Stimulated activated naive CD8-positive, alpha-beta T cell treated with anti-CD3 and anti-CD28 coated beads, Interleukin-15, Interleukin-2, amounts not matched to agents 100 U/mL and 50 U/mL, for 24 hours (primary cell): ENCODE results near the gene GGCX.
"Not testable (repeated sequence)": the region's sequence is repeated elsewhere in the genome, so short reads cannot be mapped to it uniquely, and the experiment has no call there.

Source experiments
- ATAC-seq: fragments of 150-1000 bp; cut with Tn5 transposase; one replicate; pipeline ENCODE4 v1.10.0; 2021
- DNase-seq: peaks from one replicate; pipeline ENCODE4 v3.0.0; 2021

GGCX gene

DNA sequence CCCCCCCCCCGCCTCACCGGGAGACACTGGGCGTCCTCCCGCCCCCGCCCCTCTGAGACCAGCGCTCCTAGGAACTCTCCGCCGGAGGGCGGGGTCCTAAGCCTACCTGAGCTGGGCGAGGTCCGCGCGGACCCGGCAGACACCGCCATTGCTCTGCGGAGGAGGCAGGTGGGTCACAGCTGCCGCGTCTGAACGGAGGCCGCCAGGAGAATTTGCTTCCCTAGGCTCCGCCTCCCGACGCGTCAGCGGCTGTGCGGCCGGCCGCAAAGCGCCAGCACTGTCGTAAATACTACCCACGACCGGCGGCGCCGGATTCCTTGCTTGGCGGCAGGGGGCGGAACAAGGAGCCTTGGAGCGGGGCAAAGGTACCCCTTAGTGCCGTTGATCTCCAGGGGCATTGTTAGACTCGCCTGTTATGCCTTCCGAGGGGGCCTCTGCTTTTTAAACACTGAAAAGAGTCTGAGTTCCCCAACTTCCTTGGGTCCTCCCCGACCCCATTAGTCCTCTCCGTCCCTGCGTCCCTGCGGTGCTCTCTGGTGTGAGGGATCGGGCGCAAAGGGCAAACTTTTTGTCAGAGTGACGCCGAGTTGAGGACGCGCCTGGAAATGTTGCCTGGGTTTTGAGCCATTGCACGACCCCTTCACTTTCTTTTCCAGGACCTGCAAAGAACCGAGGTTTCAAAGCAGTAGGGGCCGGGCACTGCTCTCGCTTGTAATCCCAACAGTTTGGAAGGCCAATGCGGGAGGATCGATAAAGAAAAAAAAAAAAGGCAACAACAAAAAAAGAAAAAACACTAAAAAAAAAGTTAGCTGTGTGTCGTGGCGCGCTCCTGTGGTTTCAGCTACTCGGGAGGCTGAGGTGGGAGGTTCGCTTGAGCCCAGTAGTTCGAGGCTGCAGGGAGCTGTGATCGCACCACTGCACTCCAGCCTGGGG is at the start of gene GGCX:
Gene GGCX (minus strand): TSS at position 214 of the 933 bp plus-strand sequence. CDS start 65 bp downstream, at position 149.
- DNase-seq = peak; percentile 96

DNA sequence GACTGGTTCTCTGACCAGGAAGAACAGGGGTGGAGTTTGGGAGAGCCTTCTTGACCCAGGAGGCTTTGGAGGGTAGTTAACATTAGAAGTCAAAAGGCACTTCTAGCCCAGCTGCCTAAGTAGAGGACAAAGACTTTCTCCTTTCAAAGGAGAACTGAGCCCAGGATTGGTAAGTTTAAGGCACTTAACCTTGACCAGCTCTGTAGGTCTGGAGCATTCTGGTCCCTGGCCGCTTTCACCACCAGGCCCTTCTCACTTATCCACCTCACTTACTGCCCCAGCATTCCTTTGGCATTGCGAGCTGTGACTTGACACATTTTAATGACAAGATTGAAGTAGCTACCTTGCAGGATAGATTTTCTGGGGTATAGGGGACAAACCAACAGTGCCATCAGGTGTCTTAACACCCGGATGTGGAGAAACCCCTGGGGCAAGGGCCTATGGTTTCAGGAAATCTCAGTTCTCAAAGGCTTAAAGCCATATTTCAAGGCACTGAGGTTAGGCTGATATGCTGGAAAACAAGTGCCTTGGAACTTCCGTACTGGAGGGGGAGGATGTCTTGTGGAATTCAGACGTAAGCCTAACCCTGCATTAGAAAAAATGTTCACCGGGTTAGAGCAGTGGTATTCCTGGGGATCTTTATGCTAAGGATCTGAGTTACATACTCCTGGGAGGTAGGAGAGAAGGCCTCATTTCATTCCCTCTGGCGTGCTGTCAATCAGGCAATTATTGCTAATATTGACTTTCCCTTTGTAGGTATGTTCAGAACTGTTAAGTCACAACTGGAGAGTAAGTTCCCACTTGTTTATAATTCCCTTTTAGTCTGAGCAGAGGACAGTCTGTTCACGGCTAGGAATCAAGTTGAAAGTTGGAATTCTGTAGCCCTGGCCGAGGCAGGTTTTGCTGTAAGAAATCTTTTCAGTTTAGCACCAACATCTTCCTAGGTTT is 46.2 kb upstream of the GGCX start:
- ATAC-seq (no peak), DNase-seq (no peak)

More for the DNA sequence above, at the start of gene GGCX:
- ATAC-seq = peak; percentile 96

DNA sequence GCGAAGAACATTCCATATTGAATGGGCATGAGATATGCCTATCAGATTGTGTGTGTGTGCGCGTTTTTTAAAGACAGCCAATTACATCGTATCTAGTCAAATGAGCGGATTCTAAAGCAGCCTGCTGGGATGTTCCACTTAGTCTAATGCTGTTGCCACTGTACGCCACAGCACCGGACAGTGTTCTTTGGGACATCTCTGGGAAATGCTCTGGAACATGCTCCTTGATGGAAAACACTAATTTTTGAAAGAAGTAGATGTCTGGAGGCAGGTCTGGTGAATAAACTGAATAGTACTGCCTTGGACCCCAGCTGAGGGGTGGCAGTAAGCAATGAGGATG is 44.8 kb upstream of the GGCX start:
- ATAC-seq (no peak), DNase-seq (no peak)

DNA sequence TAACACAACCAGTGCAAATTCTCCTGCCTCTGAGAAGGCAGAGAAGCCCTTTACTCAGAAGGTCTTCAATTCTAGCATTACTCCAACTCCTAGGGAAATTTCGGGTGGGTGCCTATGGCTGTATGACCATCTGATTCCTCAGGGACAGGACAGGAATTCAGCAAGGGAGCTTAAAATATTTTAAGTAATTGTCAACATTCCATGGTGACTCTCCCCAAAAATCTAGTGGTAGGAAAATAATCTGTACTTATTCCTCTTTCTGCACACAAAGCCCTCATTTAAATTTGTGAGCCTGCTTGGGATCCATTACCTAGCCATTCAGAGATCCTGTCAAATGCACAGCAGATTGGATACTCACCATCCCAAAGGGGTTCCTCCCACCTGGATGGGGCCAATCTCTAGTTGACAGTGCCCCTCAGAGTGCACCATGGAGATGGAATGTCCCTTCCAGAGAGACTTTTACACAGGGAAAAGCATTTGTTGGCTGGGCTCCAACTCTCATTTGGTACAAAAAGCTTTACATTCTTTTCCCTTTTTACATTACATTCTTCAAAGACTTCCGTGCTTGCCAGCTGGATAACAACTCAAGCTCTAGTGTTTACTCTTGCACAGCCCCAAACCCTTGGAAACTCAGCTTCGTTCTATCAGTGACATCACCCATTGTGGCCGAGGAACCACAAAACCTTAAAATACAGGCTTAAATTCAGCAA is 44.3 kb upstream of the GGCX start:
- DNase-seq (no peak), ATAC-seq (no peak)

DNA sequence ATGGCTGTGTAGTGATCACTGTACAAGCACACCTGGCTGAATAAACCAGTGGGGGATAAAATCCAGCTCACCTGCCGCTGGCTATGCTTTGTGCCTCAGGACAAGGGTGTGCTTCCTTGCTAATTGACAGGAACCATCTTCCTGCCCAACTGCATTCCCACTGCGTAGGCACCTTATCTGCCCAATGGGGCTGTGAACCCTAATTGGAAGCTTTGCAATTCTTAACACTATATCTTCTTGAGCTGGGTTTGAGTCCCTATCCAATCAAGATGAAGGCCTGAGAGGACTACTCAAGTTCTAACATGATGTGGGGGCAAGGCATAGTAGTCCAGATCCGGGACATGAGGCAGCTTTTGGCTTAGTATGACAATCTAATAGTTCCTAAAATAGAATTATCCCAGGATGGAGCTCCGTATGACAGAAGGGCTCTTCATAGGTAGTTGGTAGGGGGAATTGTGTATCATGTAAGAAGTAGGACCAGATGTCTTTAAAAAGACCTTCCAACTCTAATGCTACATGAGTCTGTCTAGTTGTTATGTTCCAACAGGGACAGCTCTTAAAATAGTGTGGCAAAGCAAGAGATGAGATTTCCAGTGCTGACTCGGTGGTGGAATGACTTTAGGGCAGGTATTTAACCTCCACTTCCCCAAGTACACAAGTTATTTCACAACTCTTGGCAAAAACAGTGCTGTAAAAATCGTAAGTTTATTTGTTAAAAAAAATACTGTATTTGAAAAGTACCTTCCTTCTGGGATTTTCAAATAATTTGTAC is 43.5 kb upstream of the GGCX start:
- ATAC-seq = no peak
- DNase-seq = no peak

DNA sequence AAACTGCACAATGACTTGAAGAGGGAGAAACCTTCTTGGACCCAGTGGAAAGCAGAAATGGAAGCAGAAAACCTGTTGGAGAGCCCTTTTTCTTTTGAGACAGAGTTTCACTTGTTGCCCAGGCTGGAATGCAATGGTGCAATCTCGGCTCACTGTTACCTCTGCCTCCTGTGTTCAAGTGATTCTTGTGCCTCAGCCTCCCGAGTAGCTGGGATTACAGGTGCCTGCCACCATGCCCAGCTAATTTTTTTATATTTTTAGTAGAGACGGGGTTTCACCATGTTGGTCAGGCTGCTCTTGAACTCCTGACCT is 42.8 kb upstream of the GGCX start:
- not testable (repeated sequence) for ATAC-seq

DNA sequence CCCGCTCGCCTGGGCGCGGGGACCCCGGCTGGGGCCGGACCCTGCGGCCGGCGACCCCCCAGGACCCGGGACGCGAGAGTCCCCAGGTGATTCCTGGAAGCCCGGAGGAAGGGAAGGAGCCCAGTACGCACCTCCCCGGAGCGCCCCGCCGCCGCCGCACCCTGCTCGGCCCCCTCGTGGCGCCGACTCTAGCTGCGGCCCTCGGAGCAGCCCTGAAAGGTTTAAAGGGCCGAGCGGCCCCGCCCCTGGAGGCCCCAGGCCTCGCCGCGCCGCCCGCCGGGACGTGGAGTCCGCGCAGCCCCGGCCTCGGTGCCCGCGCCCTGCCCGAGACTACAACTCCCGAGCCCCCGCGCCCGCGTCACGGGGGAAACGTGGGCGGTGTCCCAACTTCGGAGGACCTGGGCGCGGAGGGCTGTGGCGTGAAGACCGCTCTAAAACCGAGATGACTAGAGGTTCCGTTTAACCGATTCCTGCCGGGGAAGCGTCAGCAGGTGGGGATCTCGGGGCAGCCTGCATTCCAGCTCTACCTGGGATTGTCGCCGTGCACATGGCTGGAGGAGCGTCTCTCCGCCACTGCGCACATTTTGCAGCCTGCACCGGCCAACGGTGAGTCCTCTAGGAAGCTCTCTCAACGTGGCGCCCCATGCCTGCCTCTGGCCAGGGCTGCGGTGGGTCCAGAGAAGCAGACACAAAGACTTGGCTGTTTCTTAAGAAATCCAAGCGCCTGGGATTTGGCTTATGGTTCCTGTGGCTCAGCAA is 41.4 kb upstream of the GGCX start, which contains the start of gene TMEM150A:
Gene TMEM150A (minus strand): TSS at position 223 of the 759 bp plus-strand sequence. CDS start 750 bp downstream, outside the sequence.
- DNase-seq (peak; percentile 91), ATAC-seq (peak; percentile 95)

More for the DNA sequence above, 42.8 kb upstream of the GGCX start:
- DNase-seq = not testable (repeated sequence)

DNA sequence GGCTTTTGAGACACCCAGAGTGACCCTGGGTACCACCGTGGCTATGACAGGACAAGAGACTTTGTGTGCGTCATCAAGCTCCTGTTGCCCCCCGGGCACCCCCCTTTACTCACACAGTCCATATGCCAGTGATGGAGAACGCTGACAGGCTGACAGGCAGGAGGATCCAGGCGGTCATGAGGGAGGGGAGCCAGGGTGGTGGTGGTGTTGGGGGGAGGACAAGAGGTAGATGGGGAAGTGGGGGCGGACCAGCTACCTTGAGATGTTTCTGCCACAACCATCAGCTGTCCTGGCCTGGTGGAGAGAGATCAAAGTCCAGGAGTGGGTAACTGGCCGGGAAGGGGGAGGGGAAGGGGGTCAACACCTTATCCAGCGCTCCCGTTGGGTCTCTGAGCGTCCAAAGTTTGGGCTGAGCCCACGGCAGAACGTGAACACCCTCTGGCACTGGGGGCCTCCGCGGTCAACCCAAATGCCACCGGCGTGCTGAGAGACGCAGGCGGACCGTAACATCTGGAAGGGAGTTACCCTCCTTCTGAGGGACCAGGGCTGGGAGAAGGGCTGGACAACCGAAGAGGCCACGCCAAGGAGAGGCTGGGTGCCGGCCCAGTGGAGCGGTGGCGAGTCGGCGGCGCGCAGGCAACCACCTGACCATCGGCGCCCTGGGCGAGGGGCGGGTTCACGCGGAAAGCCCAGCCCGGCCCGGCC is 40.6 kb upstream of the GGCX start:
- peak; percentile 7 for ATAC-seq
- DNase-seq = no peak

DNA sequence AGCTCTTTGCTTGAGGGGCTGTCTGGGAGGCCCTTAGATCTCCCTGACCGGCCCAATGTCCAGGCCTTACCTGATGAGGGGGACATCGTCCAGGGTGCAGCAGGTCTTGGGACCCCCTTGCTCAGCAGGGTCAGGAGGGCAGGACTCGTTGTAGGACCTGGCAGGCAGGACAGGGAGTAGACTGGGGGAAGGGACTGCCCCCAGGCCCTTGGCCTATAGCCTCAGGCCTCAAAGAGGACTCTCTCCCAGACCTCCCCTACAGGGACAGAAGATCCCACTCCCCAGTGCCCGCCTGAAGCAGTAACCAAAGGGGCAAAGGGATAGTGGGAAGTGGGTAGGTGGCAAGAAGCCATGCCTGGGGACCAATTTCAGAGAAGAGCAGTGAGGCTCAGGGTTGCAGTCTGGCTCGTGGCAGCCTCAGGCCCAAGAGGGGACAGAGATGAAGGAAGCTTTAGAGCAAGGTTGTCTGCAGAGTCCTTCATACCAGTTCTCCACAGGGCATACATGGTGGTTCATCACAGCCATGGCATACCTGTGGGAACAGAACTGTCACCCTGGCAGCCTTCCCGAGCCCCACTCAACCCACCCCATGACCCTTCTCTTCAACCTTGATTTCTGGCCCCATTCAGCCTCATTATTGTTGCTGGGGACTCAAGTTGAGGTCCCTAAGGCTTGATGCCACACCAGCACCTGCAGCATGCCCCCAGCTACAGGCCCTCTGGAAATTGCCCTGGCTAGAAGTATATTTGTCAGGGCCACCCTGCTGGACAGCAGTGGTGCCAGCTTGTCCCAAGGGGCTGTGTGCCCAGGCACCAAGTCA is 39.9 kb upstream of the GGCX start:
- ATAC-seq (no peak), DNase-seq (no peak)

DNA sequence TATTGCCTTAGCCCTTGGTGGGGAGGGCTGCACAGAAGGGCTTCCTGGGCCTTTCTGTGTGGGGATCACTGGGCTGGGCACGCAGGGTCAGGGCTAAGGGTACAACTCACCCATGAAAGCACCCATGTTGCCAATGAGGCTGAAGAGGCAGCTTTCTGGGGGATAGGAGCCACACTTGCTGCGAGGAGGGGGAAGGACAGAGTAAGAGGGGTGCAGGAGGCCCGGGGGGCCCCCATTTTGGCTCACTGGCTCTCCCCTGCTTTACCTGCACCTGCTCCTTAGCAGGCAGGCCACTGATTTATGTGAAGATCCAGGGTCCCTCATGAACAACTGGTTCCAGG is 38.9 kb upstream of the GGCX start:
- no peak for DNase-seq

DNA sequence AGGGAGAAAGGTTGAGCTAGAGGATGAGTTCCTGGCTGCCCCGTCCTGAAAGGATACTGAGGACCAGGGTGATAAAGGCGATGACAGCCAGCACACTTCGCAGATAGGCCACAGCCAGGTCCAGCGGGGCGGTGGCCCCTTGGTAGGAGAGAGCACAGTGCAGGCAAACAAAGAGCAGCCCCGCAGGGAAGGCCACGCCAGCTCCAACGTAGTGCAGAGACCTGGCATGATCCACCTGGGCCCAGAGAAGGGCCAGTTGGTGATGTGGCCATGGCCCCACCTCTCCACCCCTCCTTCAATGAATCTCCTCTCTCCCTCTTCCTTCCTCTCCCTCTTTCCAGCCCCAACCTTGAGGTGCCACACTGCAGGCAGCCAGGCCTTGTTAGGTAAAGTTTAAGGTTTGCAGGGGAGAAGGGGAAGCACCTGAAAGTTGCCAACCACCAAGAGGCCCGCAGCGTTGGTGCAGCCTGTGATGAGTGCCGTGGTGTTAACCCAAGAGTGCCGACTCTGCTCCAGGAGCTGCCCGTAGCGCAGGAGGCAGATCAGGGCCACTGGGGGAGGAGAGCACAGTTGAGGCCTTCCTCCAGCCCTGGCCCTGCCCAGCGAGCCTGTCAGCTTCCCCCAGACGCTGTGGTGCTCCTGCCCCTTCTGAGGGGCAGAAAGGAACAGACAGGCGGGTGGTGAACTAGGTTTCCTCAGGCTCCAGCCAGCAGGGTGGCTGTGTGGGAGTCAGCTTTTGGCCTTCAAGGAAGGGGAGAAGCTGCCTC is 38.4 kb upstream of the GGCX start:
- DNase-seq (no peak), ATAC-seq (no peak)

More for the DNA sequence above, 38.9 kb upstream of the GGCX start:
- no peak for ATAC-seq

DNA sequence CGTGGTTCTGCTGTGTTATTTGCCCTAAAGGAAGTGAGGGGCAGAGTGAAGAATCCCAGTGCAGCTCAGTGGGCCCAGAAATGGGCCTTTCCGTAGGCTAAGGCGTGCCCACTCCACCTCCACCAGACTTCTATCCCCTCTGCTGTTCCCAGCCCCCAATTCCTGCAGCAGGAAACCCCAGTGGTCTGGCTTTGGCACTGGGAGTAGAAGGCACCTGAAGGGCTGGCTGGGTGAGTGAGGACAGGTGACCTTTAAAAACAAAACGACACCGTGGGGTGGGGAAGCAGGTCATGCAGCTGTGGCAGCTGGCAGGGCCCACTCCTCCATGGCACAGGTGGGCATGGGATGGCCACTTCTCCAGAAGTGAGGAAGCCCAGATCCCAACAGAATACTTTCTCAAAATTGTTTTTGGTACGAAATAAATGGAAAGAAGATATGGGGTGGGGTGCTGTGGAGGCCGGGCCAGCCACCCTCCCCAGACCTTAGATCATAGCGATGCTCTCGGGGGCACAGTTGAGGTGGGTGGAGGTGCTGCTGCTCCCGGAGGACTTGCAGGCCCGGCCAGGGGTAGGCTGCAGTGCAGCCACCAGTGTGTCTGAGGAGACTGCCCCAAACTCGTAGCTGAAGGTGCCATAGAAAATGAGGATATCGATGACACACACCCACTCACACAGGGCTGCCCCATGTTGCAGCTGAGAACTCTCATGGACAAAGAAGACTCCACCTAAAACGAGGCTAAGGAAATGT is 37.5 kb upstream of the GGCX start:
- ATAC-seq = no peak
- no peak for DNase-seq

DNA sequence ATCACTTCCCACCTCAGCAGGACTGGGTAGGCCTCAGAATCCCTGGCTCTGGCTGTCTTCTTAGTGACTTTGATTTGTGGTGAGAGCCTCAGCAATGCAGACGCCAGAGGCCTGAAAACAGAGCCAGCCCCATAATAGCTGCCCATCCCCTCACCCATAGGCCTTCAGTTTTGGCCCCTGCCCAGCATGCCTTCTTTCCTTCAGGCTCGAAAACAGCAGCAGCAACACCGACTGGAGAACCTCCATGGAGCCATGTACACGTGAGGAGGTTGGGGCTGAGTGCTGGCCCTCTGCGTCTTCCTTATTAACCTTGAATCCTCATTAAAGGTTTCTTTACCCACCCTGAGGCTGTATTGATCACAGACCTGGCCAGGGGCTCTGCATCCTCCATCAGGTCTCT is 35.9 kb upstream of the GGCX start:
- no peak for DNase-seq
- ATAC-seq = no peak

DNA sequence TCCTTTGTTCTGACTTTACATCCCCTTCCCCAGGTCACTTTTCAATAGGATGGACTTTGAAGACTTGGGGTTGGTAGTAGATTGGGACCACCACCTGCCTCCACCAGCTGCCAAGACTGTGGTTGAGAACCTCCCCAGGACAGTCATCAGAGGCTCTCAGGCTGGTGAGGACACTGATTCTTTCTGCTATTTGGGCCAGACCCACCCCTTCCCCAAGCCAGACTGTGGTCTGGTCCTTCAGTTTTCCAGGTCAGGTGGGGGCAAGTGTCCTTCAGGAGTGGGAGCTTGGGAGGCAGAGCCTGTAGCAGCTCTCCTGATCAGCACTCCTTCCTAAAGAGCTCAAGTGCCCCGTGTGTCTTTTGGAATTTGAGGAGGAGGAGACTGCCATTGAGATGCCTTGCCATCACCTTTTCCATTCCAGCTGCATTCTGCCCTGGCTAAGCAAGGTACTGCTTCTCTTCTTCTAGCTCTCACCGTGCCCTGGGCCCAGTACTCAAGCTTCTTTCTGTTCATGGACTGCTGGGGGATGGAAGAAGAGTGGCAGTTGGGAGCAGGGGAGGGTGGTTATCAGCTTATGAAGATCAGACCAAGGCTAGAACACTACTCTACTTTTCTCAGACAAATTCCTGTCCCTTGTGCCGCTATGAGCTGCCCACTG is 35.3 kb upstream of the GGCX start:
- no peak for ATAC-seq
- no peak for DNase-seq

DNA sequence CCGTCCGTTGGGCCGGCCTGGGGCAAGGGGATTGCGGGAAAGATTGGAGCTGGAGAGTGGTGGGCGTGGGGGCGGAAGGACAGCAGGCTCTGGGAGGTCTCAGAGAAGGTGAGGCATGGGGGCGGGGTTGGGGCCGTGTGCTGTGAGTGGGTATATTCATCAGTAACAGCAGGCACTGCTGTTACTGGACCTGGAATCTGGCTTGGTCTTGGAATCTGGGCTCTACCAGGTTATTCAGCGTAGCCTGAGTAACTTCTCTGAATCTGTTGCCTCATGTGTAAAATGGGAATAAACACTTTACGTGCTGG is 34.7 kb upstream of the GGCX start:
- DNase-seq = peak; percentile 46
- ATAC-seq = peak; percentile 5

DNA sequence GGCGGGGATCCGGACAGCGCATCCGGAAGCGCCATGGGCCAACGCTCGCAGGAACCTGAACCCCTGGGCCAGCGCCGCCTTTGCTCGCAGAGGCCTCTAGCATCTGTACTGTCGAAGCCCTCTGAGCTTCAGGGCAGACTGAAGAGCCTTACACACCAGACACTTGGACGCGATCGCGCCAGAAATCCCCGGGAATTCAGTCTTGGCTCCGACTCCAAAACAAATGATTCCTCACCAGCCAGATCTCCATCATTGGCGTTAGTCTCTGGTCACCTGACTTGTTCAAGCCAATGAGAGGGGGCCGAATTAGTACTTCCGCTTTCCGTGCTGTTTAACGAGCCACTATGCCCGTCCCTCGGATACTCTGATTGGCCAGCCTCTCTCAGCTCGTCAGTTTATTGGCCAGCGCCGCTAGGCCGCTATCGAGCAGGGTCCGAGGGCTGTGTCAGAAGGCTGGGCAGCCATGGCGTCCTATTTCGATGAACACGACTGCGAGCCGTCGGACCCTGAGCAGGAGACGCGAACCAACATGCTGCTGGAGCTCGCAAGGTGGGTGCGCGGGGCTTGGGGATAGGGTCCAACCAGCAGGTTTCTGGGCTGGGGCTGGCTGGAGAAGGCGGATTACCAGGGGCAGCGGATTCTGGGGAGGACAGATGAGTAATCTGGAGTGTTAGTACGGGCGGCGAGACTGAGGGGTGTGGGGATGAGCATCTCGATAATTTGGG is 34.2 kb upstream of the GGCX start, which contains the start of gene RNF181:
Gene RNF181 (plus strand): TSS at position 445 of the 725 bp plus-strand sequence. CDS start 19 bp downstream, at position 464.
- ATAC-seq (peak; percentile 100), DNase-seq (peak; percentile 87)
